Epithelial cell of prostate (primary cell): ENCODE measurements around the gene VSIG10L2.

Experiments
- DNase-seq: peaks from one replicate; pipeline ENCODE4 v3.0.0-alpha.2; 2011; ENCODE audit warnings: low read depth, low spot score
- H3K27ac ChIP-seq: fragments of 450-650 bp; 2 replicates; pipeline ENCODE4 v1.5.1; 2017; ENCODE audit warnings: mild to moderate bottlenecking

VSIG10L2 gene

GRCh38 chr11:125994509-125994908, 48.7 kb downstream of the VSIG10L2 start:
- H3K27ac ChIP-seq: no peak overlapping the region
- no peak for DNase-seq

DNA sequence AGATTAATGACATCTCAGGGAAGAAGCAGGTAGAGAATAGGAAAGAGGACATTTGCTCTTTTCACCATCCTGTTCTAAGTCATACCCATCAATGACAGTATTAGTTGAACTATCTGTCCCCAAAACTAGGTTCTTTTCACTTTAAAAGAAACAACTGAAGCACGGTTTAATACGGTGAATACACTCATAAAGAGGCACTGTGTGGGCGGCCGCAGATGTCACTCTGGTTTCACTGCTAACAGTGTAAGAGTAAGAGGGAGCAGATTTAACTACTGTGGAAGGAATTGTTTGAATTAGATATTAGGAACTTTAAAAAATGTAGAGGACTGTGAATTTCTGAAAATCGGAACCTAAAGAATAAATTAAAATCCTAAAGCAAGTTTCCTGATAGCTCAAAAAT, 49.5 kb downstream of the VSIG10L2 start:
- H3K27ac ChIP-seq: no peak overlapping the region

DNA sequence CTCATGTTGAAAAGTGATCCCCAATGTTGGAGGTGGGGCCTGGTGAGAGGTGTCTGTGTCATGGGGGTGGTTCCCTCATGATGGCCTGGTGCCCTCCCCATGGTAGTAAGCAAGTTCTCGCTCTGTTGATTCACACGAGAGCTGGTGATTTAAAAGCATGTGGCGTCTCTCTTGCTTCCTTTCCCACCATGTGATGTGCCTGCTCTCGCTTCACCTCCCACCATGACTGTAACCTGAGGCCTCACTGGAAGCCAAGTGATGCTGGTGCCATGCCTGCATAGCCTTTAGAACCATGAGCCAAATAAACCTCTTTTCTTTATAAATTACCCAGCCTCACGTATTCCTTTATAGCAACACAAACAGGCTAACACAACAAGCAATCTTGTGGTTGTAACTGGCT, 52.4 kb downstream of the VSIG10L2 start:
- no peak for DNase-seq

More for the DNA sequence above, 49.5 kb downstream of the VSIG10L2 start:
- DNase-seq: no peak

GRCh38 chr11:125999234-125999880, 53.5 kb downstream of the VSIG10L2 start:
- no peak for DNase-seq
- H3K27ac ChIP-seq: no peak overlapping the region

More for the DNA sequence above, 52.4 kb downstream of the VSIG10L2 start:
- H3K27ac ChIP-seq: no peak overlapping the region

- H3K27ac ChIP-seq: no peak overlapping the region
- no peak for DNase-seq
Observed at GRCh38 chr11:126002181-126002580, 56.3 kb downstream of the VSIG10L2 start.
